Epithelial cell of esophagus (primary cell): ENCODE results near the gene GORASP1.
A peak's percentile ranks its signal among the peaks of the same experiment; 100 is the strongest.

Source experiments
- DNase-seq: peaks from one replicate; pipeline ENCODE4 v3.0.0; 2010; ENCODE audit warnings: low read depth
- H3K4me3 ChIP-seq: 2 replicates; pipeline ENCODE4 v1.5.1; 2011; ENCODE audit warnings: mild to moderate bottlenecking, low read length, control low read depth
- CTCF ChIP-seq: IDR thresholded peaks from 2 replicates; pipeline ENCODE4 v1.5.1; 2011; ENCODE audit warnings: low read depth, mild to moderate bottlenecking, low read length, control low read depth, inconsistent platforms; ENCODE audit not compliant: insufficient read depth; ENCODE audit errors: missing control alignments

GORASP1 gene

DNA sequence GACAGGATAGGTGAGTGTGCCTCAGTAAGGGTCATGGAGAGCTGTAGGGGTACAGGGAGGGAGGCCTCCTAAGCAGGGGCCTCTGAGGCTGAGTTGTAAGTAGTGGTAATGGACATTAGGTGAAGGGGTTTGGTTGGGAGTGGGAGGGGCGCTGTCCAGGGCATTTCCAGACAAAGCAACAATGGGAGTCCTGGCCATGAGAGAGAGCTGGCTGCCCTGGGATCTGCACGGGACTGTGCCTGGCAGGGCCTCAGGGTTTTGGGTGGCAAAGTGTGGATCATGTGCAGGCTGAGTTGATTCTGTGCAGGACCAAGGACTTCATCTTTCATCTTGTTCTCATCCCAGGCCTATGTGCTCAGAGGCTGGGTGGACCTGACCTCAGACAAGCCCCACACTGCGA lies 4.7 kb upstream of the GORASP1 start:
- no peak for TF ChIP-seq CTCF
- no peak for DNase-seq
- no peak overlapping the region for H3K4me3 ChIP-seq

DNA sequence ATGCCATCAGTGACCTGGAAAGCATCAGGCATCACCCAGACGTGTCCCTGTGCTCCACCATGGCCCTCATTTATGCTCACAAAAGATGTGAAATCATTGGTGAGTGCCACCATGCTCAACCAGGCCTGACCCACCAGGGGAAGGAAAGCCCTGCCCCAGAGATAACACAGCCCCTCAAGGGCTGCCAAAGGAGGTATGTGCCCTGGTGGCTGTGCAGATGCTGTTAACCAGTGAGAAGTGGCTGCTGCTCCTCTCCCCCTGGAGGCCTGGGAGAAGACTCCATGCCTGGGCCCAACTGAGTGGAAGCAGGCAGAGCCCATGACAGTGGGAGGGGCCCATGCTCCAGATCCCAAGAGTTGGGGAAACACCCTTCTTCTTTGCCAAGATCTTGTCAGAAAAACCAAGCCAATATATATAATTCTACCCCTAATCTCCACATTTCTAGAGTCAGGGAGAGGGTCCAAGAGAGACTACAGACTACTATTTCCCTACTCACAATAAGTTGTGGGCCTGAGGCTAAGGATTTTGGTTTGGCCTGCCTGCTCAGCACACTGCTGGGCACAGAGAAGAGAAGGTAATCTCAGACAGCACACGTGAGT lies 2.7 kb upstream of the GORASP1 start:
- H3K4me3 ChIP-seq, result no peak overlapping the region
- no peak for TF ChIP-seq CTCF
- no peak for DNase-seq

DNA sequence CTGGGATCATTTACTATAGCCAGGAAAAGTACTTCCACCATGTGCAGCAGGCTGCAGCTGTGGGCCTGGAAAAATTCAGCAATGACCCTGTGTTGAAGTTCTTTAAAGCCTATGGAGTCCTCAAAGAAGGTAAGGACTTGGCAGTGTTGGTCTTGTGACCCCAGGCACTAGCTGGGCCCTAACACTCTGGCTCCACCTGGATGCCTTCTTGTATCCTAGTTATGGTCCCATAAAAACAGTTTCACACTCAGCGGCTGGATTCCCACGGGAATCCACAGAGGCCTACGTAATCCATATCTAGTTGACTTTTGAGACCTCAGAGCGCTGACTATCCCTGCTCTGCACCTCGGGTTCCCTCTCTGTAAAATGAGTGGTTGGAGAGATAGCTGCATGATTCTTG lies 1.7 kb upstream of the GORASP1 start:
- no peak overlapping the region for H3K4me3 ChIP-seq
- DNase-seq, result no peak
- TF ChIP-seq CTCF, result no peak

GRCh38 chr3:39108200-39108710 lies 828 bp upstream of the GORASP1 start:
- peak overlapping the region; percentile 89 for H3K4me3 ChIP-seq
- no peak for TF ChIP-seq CTCF
- no peak for DNase-seq

GRCh38 chr3:39106851-39107387 lies 508 bp downstream of the GORASP1 start:
- TF ChIP-seq CTCF, result no peak
- peak; percentile 75 for DNase-seq
- peak overlapping the region; percentile 89 for H3K4me3 ChIP-seq

DNA sequence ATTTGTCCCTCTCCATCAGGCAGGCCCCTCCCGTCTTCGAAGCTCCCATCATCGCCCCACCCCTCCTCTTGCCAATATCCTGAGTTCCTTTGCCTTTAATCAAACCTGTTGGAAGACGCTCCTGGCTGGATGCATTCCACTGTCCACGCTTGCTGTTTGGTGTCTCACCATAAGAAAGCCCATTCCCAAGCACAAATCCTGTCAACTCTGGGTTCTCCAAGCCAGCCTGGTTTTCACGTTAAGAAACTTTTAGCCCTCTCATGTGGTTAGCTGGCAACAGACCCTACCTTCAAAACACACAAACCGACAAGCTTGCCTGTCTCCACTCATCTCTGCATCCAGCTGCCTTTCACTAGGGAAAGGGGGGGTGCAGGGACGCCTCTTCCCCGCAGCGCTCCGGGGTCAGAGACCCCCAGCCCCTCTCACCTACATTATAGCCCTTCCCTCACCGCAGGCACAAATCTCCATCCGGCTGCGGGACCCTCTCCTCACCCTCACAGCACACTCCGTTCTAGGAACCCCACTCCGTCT lies 1.1 kb downstream of the GORASP1 start:
- TF ChIP-seq CTCF, result no peak
- H3K4me3 ChIP-seq, result peak overlapping the region; percentile 89
- DNase-seq, result peak; percentile 57

- TF ChIP-seq CTCF, result no peak
- no peak for DNase-seq
- no peak overlapping the region for H3K4me3 ChIP-seq
These were observed 1.8 kb downstream of the GORASP1 start for GRCh38 chr3:39105687-39106063.
